Limb (tissue), 2 donors: ENCODE data around the gene OTOG.
A peak's percentile ranks its signal among the peaks of the same experiment; 100 is the strongest.

ENCODE experiments used
- DNase-seq, 2 donors: peaks; one replicate each; pipeline ENCODE4 v3.0.0-alpha.2; 2016; ENCODE audit errors: extremely low spot score in 2 of 2

OTOG gene

DNA sequence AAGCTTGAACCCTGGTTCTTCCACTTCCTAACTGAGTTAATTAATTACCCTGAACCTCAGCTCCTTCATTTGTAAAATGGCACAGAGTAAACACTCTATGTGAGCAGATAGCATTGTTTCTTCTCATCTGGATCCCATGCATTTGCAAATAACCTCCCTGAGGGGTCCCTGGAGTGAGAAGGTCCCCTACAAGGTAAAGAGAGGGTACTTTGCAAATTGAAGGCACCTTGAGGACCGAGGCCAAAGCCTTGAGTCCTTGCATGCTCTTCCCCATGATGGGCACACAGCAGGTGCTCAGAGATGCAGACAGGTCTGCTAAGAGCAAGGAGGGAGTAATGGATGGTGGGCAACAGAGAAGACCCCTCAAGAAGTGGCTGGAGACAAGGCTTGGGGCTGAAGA lies 33.2 kb downstream of the OTOG start:
- no peak for DNase-seq

DNA sequence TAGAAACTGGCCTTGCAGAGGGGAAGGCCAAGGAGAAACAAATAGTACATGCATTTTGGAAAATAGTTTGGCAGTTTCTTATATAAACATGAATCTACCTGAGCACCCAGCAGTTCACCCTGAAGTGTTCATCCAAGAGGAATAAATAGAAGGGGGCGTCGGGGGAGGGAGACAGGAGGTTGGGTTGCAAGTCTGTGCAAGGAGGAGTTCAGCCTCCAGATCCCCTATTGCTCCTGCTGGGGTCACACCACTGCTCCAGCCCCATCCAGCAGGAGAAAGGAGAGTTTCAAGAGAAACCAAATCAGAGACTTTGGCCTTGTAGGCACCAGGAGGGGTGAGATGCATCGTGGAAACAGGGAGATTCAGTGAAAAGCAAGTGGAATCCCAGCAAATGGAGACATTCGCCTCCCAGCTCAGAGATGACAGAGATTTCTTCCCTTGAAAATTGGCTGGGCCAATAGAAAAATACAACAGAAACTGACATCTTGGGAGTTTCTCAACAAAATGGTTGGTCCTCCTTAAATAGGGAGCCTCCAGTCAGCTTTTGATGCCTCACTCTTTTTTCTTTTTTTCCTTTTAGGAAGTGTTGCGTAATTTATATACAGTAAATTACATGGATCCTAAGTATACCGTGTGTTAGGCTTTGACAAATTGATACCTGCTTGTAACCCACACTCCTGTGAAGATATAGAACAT lies 34.1 kb downstream of the OTOG start:
- peak in 1 of 2 donors; percentile 7 for DNase-seq

DNA sequence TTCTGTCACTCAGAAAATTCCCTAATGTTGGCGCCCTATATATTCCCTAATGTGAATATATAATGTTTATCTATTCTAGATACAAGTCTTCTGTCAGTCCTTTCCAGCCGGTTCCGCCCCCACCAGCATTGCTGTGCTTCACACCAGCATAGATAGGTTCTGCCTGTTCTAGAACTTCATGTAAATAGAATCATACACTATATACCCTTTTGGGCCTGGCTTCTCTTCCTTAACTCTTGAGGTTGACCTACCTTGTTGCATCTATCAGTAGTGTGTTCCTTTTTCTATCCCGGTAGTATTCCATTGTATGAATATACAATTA lies 34.6 kb downstream of the OTOG start:
- DNase-seq = no peak

DNA sequence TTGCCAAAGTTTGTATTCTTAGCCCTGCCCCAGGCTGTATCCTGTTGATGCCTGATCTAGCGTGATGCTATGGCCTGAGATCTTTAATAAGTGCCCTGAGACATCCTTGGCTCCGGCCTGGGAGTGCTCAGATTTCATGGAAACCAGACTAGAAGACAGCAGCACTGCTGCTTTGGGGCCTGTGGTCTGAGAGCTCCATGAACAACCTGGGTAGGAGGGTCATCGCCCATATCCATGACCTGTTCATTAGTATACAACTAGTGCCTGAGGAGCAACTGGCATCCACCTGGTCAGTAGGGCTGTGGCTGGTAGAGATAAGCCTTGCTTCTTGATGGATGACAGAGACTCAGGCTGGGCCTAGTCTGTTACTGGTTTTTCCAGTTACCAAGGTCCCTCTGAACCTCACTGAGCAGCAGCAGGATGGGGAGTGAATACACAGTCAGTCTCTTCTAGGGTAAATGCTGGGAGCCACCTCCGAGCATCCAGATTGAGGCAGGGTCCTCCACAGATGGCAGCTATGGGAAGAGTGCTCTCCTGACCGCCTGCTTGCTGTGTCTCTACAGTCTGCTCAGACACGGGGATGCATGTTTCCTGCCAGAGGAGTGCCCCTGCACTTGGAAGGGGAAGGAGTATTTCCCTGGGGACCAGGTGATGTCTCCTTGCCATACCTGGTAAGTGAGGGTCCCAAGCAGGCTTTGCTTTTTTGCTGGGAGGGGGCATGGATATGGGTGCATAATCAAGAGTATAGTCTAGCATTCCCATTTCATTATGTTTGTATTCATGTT lies 39.0 kb downstream of the OTOG start:
- peak in 1 of 2 donors; percentile 10 for DNase-seq

DNA sequence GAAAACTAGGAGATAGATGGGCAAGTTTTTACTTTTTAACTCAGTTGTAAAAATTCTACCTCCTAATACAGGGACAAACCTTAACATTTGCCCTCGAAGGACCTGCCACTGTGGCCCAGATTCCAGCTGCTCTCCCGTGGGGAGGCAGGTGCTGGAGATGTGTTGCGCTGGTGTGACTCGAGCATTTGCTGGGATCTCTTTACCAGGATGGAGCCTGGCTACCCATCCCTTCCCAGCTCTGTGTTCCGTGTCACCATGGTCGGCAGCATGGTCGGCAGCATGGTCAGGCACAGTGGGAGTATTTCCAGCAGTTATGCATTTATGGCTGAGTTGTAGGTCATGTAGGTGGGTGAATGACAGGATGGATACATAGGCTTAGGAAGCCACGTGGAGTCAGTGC lies 41.1 kb downstream of the OTOG start:
- peak in 1 of 2 donors; percentile 6 for DNase-seq

DNA sequence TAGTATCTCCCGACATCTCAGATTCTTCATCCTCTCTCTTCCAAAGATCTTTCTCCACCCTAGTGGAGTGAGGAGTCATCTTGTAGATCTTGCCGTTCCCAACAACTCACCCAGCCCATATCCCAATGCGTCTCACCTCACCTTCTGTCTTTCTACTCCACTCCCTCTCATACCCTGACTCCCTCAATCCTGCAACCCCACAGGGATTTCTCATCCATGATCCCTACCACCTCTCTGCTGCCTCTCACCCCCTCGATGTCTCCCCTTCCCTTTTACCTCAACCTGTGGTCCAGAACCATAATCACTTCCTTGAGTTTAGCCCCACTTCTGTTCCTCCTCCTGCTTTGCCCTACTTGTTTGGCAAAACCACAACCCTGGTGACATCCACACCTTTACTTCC lies 41.7 kb downstream of the OTOG start:
- DNase-seq = peak in 1 of 2 donors; percentile 7

DNA sequence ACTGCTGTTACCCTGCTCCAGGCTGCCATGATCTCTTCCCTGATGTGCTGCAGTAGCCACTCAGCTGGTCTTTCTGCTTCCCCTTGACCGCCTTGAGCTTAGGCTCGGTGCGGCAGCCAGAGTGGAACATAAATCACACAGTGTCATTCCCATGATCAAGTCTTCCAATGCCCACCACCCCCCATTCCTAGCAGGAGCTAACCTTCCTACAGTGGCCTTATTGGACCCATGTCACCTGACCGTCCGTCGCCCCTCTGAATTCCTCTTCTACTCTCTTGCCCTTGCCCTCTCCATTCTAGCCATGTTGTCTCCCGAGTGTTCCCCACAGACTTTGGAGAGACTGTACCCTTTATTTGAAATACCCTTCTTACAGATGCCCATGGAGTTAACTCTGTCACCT lies 43.4 kb downstream of the OTOG start:
- no peak for DNase-seq

DNA sequence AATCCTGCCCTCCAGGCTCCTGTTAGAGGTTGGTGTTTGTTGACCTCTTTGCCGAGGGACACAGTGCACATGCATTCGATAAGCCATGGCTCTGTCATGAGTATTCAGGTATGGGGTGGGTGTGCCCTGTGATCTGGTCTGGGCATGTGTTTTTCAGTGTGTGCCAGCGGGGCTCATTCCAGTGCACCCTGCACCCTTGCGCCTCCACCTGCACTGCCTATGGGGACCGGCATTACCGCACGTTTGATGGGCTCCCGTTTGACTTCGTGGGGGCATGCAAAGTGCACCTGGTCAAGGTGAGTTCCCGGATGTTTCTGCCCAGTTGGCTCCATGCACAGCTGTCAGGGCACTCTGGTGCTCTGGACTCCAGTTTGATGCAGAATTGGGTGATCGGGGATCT lies 44.2 kb downstream of the OTOG start:
- DNase-seq = peak in 1 of 2 donors; percentile 9

DNA sequence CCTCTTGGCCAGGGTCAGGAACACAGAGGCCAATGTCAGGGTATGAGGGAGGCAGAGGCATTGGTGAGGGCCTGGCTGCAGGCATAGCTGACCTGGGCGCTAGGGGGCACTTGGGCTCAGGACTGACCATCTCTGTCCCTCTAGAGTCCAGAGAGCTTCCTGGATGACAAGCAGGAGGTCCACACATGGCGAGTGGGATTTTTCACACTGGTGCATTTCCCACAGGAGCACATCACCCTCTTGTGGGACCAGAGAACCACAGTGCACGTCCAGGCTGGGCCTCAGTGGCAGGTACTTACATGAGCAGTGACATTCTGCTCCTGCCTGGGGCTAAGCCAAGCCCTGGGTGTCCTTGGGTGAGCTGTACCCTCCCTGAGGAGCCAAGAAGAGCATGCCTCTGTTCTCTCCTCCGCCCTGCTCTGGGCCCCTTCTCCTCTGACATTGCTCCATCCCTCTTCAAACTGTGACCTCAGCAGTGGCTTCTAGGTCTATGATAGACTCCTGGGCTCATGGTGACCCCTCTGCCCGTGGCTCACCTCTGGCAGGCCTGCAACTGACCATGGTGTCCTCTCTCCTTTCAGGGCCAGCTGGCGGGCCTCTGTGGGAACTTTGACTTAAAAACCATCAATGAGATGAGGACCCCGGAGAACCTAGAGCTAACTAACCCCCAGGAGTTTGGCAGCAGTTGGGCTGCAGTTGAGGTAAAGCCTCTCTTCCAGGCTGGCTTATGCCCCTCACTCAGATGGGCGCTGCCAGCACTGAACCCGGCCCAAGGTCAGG lies 46.6 kb downstream of the OTOG start:
- peak in 1 of 2 donors; percentile 17 for DNase-seq

DNA sequence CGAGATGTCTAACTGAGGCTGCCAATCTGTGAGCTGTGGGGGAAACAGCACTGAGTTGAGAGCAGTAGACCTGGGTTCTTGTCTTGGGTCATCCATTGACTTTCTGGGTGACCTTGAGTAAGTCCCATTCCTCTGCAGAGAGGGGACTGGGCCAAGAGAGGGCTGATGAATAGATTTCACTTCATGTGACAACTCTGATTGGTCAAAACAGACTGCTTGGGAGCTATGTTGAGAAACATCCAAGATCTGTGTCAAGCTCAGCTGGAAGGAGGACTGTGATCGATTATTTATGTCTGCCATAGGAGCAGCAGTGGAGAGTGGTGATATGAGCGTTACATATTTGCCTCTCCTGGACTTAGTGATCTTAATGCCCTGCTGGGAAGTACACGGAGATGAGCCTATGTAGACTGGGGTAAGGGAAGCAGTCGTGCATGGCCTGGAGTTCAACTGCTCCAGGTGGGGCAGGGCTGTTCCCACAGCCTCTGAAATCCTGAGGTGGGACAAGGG lies 47.7 kb downstream of the OTOG start:
- DNase-seq = peak in 1 of 2 donors; percentile 11

DNA sequence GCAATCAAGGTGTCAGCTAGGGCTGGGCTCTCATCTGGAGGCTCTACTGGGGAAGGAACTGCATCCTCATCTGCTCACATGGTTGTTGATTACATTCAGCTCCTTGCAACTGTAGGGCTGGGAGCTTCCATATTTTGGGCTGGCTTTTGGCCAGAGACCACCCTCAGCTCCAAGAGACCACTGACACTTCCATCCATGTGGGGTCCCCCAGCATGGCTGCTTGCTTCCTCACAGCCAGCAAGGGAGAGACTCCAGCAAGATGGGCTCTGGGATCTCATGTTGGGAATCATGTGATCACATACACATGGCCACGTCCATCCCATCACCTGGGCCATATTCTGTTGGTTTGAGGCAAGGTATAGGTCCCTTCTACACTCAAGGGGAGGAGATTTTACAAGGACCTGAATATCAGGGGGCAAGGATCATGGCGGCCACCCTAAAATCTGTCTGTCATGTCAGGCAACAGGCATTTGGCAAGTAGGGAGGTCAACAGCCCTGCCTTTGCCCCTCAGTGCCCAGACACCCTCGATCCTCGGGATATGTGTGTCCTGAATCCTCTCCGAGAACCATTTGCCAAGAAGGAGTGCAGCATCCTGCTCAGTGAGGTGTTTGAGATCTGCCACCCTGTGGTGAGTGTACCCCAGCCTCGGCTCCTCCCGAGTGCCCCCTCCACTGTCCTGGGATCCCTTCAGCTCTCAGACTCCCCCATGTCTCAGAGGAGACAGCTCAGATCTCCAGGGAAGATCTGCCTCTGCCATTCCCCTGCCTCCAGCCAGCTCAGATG lies 48.7 kb downstream of the OTOG start:
- peak in 1 of 2 donors; percentile 9 for DNase-seq

DNA sequence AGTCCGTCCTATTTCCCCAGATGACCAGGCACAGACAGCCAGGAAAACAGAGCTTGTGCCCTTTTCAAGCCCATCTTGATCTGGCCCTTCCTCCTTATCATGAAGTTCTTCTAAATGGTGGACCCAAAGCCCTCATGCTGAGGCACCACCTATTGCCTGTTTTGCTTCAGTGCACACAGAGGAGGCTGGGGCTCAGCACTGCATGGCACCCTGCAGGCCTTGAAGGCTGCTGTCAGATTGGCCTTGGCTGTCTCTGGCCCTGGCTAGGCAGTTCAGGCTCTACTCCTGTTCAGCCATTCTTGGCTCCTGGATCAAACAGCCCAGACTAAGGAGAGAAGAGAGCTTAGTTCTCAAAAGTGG lies 49.2 kb downstream of the OTOG start:
- peak in 1 of 2 donors; percentile 5 for DNase-seq

DNA sequence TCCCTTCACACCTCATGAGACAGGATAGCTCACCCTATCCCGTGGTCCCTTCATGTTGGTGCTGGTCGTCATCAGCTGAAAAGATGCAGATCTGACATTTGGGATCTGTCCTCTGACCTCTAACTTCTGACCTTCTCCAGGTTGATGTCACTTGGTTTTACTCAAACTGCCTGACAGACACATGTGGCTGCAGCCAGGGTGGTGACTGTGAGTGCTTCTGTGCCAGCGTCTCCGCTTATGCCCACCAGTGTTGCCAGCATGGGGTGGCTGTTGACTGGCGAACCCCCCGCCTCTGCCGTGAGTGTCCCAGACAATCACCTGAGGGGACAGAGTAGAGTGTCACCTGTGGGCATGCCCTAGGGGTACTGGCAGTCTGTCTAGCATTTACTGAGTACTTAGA lies 49.7 kb downstream of the OTOG start:
- DNase-seq = peak in 1 of 2 donors; percentile 7

DNA sequence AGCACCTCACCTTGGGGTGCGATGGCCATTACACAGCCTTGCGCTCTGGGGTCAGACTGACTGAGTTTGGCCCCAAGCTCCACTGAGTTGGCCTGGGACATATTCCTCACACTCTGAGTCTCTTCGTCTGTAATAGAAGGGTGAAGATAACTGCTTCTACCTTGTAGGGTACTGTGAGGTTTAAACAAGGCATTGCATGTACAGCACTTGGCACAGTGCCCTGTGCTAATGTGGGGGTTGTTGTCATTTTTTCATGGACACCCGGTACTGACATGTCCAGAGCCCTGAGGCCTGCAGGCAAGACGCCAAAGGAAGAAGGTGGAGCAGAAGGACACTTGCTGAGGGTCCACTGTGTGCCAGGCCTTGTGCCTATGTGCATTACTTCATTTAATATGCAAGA lies 50.7 kb downstream of the OTOG start:
- DNase-seq = peak in 1 of 2 donors; percentile 7

DNA sequence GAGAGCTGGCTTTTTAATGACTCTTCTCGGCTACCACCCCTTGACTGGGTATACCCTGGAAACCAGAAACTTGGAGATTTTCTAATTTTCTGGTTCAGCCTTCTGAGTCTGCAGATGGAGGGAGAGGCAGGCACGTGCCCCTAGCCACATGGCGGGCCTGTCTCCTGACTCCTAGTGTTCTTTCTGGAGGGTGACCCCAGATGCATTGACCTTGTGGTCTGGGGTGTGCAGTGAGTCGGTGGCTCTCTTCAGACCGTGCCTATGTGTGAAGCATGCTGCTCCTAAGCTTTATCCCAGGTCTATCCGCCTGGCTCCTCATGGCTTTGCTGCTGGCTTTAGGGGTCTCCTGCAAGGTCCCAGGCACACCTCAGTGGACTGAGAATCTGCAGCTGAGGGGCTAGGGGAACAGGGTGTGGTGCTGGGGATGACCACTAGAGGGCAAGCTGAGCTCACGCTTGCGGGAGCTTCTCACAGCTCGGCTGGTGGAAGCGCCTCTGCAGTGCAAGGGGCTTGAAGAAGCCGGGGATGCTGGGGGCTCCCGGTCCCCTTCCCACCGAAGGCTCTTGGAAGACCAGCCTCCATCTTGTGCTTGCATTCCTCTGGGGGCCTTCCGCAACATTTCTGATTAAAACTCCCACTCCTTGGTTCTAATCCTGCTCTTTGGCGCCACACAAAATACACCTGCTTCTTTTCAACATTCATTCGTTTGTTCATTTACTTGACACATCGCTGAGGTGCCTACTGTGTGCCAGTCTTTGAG lies 51.8 kb downstream of the OTOG start:
- peak; percentile 60 to 89 for DNase-seq

DNA sequence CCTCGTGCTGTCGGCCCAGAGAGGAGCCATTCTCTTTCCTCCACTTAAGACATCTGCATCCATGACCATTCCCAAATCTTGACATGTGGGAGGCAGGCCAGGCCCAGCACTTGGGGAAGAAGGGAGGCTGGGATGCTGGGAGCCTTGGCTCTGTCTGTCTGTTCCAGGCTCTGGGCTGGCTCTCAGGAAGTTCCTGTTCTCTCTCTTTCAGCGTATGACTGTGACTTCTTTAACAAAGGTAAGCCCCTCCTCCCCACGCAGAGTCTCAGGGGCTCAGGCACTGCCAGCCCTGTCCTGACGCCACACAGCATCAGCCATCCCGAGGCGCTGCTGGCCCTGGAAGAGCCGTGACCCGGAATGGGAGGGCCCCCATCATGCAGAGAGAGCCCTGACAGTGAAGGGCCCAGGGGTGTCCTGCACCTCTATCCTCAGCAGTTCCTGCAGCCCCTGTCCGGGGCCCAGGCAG lies 52.4 kb downstream of the OTOG start:
- peak in 1 of 2 donors; percentile 27 for DNase-seq

DNA sequence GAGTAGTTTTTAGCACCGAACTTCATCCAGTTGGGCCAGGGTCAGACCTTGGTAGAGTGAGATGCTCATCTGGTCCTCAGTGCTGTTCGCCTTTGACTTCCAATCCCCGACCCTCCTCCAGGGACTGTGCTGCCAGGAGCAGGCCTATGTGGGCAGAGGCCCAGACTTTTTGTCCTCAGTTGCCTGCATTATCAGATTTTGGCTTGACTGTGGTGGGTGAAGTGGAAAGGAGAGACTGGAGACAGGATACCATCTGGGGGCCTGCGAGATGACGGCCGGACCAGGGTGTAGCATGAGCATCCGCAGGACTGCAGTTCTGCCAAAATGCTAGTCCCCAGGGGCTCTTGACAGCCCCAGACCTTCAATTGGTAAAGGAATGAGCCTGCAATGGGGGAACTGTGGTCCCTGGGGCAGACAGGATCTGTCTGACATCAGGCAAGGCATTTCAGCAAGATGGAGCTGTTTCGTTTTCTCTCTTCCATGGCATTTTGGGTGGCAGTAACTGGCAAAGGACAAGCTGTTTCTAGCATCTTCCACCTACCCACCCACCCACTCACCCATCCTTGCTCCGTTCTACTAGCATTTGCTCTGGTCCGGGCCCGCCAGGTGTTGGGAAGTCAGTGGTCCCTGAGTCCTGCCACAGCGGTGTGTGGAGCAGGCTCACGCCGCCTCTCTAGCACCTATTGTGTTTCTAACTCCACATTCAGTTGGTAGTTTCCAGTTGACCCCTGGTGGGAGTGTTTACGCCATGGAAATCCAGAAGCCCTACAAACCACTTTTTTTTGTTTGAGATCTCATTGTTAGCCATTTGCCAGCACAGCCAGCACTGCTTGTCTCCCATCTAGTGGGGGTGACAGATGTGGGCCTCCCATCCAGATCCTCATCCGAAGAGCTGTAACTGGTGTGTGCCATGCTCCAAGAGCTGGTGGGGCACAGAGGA lies 53.5 kb downstream of the OTOG start:
- DNase-seq = peak in 1 of 2 donors; percentile 22

DNA sequence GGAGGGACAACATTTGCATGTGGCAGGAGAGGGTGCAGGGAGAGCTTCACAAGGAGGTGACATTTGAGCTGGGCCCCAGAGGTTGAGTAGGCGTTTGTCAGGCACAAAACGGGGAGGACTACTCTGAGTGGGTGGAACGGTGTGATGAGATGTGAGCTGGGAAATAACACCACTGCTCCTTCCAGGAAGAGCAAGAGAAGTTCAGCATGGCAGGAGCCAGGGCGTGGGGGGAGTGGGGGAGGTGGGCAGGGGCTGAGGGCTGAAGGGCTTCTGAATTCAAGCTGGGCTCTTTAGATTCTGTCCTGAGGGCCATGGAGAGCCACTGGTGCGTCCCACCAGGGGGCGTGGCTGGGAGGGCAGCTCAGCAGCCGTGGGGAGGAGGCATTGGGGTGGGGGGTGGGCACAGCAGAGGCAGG lies 54.2 kb downstream of the OTOG start:
- peak in 1 of 2 donors; percentile 31 for DNase-seq

DNA sequence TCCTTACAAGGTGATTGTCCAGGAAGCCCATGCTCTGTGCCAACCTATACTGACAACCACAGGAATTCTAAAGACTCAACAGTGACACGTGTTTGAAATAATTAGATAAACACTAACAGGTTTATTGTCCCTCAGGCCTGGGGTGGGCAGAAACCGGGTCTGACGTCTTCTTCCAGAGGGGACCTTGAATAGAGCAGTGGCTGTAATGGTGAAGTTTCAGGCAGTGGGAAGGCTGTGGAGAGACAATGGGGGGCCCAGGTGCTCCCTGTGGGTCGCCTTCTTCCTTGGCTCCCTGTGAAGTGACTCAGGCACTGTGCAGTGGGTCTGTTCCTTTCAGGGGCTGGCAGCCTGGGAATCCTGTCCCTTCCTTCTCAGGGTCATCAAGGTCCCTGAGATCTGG lies 54.6 kb downstream of the OTOG start:
- no peak for DNase-seq
